SU-DHL-6 (cell line): ENCODE results near the gene SUGCT.

Source experiments
- EZH2phosphoT487 ChIP-seq: fragments of 200-600 bp; sonication (generic), shearing (Covaris generic); conservative IDR thresholded peaks from 2 replicates; pipeline ENCODE4 v1.6.1; 2018; ENCODE audit warnings: mild to moderate bottlenecking, antibody characterized with exemption, low read length, moderate library complexity, mixed read lengths
- TF ChIP-seq, protein P1 (sequence below): fragments of 200-600 bp; sonication (generic); IDR thresholded peaks from one replicate; pipeline ENCODE4 v1.5.1; 2017; ENCODE audit warnings: antibody characterized with exemption, mild to moderate bottlenecking, low read length, moderate library complexity; ENCODE audit not compliant: insufficient read depth, poor library complexity, severe bottlenecking

GRCh38 chr7:40659231-40659630 is 524.4 kb downstream of the SUGCT start:
- TF ChIP-seq, protein P1, sequence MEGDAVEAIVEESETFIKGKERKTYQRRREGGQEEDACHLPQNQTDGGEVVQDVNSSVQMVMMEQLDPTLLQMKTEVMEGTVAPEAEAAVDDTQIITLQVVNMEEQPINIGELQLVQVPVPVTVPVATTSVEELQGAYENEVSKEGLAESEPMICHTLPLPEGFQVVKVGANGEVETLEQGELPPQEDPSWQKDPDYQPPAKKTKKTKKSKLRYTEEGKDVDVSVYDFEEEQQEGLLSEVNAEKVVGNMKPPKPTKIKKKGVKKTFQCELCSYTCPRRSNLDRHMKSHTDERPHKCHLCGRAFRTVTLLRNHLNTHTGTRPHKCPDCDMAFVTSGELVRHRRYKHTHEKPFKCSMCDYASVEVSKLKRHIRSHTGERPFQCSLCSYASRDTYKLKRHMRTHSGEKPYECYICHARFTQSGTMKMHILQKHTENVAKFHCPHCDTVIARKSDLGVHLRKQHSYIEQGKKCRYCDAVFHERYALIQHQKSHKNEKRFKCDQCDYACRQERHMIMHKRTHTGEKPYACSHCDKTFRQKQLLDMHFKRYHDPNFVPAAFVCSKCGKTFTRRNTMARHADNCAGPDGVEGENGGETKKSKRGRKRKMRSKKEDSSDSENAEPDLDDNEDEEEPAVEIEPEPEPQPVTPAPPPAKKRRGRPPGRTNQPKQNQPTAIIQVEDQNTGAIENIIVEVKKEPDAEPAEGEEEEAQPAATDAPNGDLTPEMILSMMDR = no peak
- TF ChIP-seq EZH2phosphoT487 = no peak
